Esophagus squamous epithelium (tissue), 5 donors: ENCODE results near the gene PACS2. TPM values are rescaled to one million over a fixed set of nuclear protein-coding genes. Genes with fewer than 3 reads are reported as not detected.

Experiments used
- DNase-seq: peaks from one replicate; lab custom pipeline; 2025; lab: John Stamatoyannopoulos, UW
- H3K27ac ChIP-seq, 4 donors: fragments of 200-600 bp; sonication (generic); one replicate each; pipeline ENCODE4 v1.5.1; 2016 to 2019; ENCODE audit warnings: mild to moderate bottlenecking in 1 of 4
- H3K27me3 ChIP-seq, 4 donors: fragments of 200-600 bp; sonication (generic); 1 replicate in 3 of 4; 2 replicates in 1 of 4; pipeline versions ENCODE4 v1.5.1 to v1.6.0; 2017 to 2021; ENCODE audit warnings: antibody characterized with exemption in 1 of 4
- H3K36me3 ChIP-seq, 3 donors: fragments of 200-600 bp; sonication (generic); one replicate each; pipeline ENCODE4 v1.5.1; 2016 to 2019
- H3K4me1 ChIP-seq, 3 donors: fragments of 200-600 bp; sonication (generic); one replicate each; pipeline ENCODE4 v1.5.1; 2017 to 2019
- H3K4me3 ChIP-seq, 4 donors: fragments of 200-600 bp; sonication (generic); 1 replicate in 3 of 4; 2 replicates in 1 of 4; pipeline ENCODE4 v1.5.1; 2016 to 2019; ENCODE audit warnings: mild to moderate bottlenecking in 2 of 4, moderate library complexity in 1 of 4
- H3K9me3 ChIP-seq, 3 donors: fragments of 200-600 bp; sonication (generic); one replicate each; pipeline ENCODE4 v1.5.1; 2016 to 2019
- POLR2A ChIP-seq, 4 donors: fragments of 450-650 bp; IDR thresholded peaks; one replicate each; pipeline ENCODE4 v1.6.1; 2017; ENCODE audit warnings: antibody characterized with exemption in 4 of 4, mild to moderate bottlenecking in 4 of 4, moderate library complexity in 3 of 4
- WGBS, 2 donors: methylation state at CpG; one replicate each; pipeline ENCODE4 v1.1.5; 2018; 5-methylcytosine and 5-hydroxymethylcytosine counted together
- intact Hi-C: fragments of 100-400 bp; cut with DNase I; formaldehyde crosslinking; loops from one replicate; pipeline ENCODE4 v1.15.0; 2022
- total RNA-seq, 4 donors: library from RNA; depleted of rRNA; stranded (reverse); fragments of >200 nt; gene quantifications; one replicate each; pipeline ENCODE4 v1.1.0, GENCODE V29; 2016
- TF ChIP-seq, protein P1 (sequence below), 6 experiments: fragments of 450-650 bp in 4 of 6; fragments of 200-600 bp in 2 of 6; sonication (generic) in 2 of 6; IDR thresholded peaks; one replicate each; pipeline ENCODE4 v1.5.1; 2016 to 2019; ENCODE audit warnings: antibody characterized with exemption in 6 of 6, mild to moderate bottlenecking in 4 of 6, moderate library complexity in 4 of 6
- donor health status: DM: yes; HTN: yes; CAD: no.

PACS2 gene
- total RNA-seq, 4 donors from 2014 or later = 20.2 to 42.3 (median 30.9) TPM

DNA sequence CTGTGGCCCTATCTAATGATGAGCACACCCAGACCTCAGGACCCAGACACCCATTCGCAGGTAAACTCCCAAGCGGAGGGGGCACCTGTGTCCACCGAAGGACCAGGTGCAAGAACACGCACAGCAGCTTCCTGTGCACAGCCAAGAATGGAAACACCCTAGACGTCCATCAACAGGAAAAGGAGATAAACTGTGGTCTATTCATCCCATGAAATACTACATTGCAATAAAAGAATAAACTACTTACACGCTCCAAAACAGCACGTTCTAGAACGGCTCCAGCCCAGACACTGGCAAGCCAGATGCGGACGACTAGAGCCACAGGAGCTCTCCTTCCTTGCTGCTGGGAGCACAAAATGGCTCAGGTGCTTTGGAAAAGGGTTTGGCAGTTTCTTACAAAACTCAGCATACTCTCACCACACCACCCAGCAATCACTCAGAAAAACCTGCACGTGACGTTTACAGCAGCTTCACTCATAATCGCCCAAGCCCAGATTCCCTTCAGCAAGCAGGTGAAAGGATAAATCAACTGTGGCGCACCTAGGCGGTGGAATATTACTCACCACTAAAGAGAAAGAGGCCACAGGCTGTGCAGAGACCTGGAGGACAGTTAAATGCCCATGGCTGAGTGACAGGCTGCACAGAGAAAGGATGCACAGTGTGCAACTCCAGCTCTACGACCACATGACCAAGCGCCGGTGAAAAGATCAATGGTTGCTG lies 34.7 kb upstream of the PACS2 start:
- Histone ChIP-seq H3K27me3 (no peaks in the 10 kb centered on the region), H3K27ac (no peak overlapping the region), H3K36me3 (peaks cover 0 to 25% (median 0%) of the 10 kb centered on the region in 3 donors), H3K4me1 (peaks cover 0 to 26% (median 4%) of the 10 kb centered on the region in 3 donors), H3K9me3 (no peaks in the 10 kb centered on the region), H3K4me3 (no peak overlapping the region)
- no peak for DNase-seq
- intact Hi-C loops = loop anchor here (5.0 to 10.0 kb wide), 3 partner anchors 57 to 185 kb away; no protein-coding TSS in a partner anchor
- TF ChIP-seq POLR2A (IDR thresholded peaks at IDR 0.05) = no peak
- TF ChIP-seq, protein P1, sequence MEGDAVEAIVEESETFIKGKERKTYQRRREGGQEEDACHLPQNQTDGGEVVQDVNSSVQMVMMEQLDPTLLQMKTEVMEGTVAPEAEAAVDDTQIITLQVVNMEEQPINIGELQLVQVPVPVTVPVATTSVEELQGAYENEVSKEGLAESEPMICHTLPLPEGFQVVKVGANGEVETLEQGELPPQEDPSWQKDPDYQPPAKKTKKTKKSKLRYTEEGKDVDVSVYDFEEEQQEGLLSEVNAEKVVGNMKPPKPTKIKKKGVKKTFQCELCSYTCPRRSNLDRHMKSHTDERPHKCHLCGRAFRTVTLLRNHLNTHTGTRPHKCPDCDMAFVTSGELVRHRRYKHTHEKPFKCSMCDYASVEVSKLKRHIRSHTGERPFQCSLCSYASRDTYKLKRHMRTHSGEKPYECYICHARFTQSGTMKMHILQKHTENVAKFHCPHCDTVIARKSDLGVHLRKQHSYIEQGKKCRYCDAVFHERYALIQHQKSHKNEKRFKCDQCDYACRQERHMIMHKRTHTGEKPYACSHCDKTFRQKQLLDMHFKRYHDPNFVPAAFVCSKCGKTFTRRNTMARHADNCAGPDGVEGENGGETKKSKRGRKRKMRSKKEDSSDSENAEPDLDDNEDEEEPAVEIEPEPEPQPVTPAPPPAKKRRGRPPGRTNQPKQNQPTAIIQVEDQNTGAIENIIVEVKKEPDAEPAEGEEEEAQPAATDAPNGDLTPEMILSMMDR (IDR thresholded peaks at IDR 0.05) = no peak
- WGBS, 2 donors = 87% methylated on average over 9 to 17 of the region's 18 CpGs

DNA sequence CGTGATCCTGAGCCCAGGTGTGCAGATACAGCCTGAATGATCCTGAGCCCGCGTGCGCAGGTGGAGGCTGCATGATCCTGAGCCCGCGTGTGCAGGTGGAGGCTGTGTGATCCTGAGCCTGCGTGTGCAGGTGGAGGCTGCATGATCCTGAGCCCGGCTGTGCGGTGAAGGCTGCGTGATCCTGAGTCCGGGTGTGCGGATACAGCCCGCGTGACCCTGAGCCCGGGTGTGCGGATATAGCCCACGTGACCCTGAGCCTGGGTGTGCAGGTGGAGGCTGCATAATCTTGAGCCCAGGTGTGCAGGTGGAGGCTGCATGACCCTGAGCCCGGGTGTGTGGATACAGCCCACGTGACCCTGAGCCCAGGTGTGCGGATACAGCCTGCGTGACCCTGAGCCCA lies 34.0 kb upstream of the PACS2 start:
- Histone ChIP-seq H3K4me1 (peaks cover 0 to 19% (median 0%) of the 10 kb centered on the region in 3 donors), H3K9me3 (no peaks in the 10 kb centered on the region), H3K27ac (no peak overlapping the region), H3K4me3 (no peak overlapping the region), H3K27me3 (no peaks in the 10 kb centered on the region), H3K36me3 (peaks cover 0 to 32% (median 0%) of the 10 kb centered on the region in 3 donors)
- DNase-seq = no peak
- 93 to 96% methylated on average over 16 to 21 of the region's 21 CpGs for WGBS, 2 donors
- intact Hi-C loops = loop anchor here (5.0 to 10.0 kb wide), 3 partner anchors 57 to 186 kb away; no protein-coding TSS in a partner anchor
- TF ChIP-seq, protein P1 (IDR thresholded peaks at IDR 0.05) = no peak
- TF ChIP-seq POLR2A (IDR thresholded peaks at IDR 0.05) = no peak

DNA sequence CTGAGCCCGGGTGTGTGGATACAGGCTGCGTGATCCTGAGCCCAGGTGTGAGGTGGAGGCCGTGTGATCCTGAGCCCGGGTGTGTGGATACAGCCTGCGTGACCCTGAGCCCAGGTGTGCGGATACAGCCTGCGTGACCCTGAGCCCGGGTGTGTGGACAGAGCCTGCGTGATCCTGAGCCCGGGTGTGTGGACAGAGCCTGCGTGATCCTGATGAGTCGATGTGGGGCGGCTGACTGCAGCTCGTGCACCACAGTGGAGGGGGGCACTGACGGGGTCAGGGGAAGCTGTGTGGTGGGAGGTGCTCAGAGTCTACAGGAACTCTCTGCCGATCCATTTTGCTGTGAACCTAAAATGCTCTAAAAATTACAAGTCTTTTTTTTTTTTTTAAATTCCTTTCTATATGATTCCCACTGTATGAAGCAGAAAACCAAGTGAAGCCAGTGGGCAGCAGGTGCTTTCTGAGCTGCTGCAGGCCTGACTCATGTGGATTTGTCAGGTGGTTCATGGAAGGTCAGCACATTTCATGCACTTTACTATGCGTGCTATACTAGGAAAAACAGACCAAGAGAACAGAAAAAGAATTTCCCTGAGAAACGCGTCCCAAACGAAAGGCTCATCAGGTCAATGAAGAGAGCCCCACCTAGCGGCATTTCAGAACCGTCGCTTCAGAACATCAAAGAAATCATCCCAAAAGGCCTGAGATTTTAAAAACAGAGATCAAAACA lies 33.0 kb upstream of the PACS2 start:
- Histone ChIP-seq H3K4me1 (peaks cover 0 to 17% (median 0%) of the 10 kb centered on the region in 3 donors), H3K9me3 (no peaks in the 10 kb centered on the region), H3K27ac (no peak overlapping the region), H3K27me3 (no peaks in the 10 kb centered on the region), H3K36me3 (peaks cover 0 to 38% (median 0%) of the 10 kb centered on the region in 3 donors), H3K4me3 (no peak overlapping the region)
- intact Hi-C loops = loop anchor here (5.0 to 10.0 kb wide), 3 partner anchors 56 to 187 kb away; no protein-coding TSS in a partner anchor
- TF ChIP-seq, protein P1 (IDR thresholded peaks at IDR 0.05) = peak in 5 of 6 experiments; percentile 43 to 68 (median 51)
- TF ChIP-seq POLR2A (IDR thresholded peaks at IDR 0.05) = no peak
- WGBS, 2 donors = 50 to 65% methylated on average over 15 to 18 of the region's 23 CpGs
- DNase-seq = no peak

DNA sequence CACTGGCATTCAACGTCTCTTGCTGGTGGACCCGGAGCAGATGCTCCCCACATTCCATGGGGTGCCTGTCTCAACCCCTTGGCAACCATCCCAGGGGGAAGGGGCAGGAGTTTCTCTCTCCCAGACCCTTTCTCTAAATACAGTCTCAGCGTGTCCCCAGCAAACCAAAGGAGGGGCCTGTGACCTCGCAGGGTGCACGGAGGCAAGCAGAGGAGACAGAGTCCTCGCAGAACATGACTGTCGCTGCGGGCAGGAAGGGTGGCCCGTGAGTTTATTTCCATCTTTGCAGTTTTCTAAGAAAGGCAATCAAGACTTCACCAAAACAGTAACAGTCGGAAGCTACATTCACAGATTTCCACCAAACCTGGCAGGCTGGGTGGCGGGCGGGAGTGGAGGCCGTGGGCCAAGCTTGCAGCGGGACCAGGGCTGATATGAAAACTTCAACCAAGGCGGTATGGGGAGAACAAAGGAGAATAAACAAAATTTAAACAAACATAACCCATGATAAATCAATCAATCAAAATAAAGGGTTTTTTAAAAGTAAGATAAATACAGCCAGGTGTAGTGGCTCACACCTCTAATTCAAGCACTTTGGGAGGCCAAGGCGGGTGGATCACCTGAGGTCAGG lies 32.3 kb upstream of the PACS2 start:
- WGBS, 2 donors = 62 to 69% methylated on average over 12 to 16 of the region's 16 CpGs
- no peaks in the 10 kb centered on the region for H3K27me3 ChIP-seq
- peaks cover 0 to 17% (median 0%) of the 10 kb centered on the region in 3 donors for H3K4me1 ChIP-seq
- no peaks in the 10 kb centered on the region for H3K9me3 ChIP-seq
- H3K36me3 ChIP-seq = peaks cover 0 to 38% (median 0%) of the 10 kb centered on the region in 3 donors
- no peak for DNase-seq
- no peak for TF ChIP-seq POLR2A (IDR thresholded peaks at IDR 0.05)
- TF ChIP-seq, protein P1 (IDR thresholded peaks at IDR 0.05) = no peak
- no peak overlapping the region for H3K27ac ChIP-seq
- no peak overlapping the region for H3K4me3 ChIP-seq
- intact Hi-C loops = loop anchor here (5.0 to 10.0 kb wide), 3 partner anchors 55 to 187 kb away; no protein-coding TSS in a partner anchor
